ENCODE data around the gene KCNQ1.

The KCNQ1 gene

GRCh38 chr11:2396471-2396870 lies 48.3 kb upstream of the KCNQ1 start:
- TF ChIP-seq EZH2phosphoT487 (IDR thresholded peaks at IDR 0.05; ENCODE audit: borderline replicate concordance) (no peak), CTCF (conservative IDR thresholded peaks at IDR 0.05; ENCODE audit: low read length) (no peak)
- no peaks in the 10 kb centered on the region for H3K27me3 ChIP-seq (ENCODE audit: insufficient read depth, low read length, poor library complexity, severe bottlenecking)
- H3F3A ChIP-seq (ENCODE audit: low read depth), result no peaks in the 10 kb centered on the region
- H4K20me1 ChIP-seq (ENCODE audit: insufficient read depth, low read length, poor library complexity, severe bottlenecking), result peaks cover 19% of the 10 kb centered on the region
- no peaks in the 10 kb centered on the region for H3K9me3 ChIP-seq (ENCODE audit: insufficient read depth, low read depth, low read length)
- H3K9me2 ChIP-seq (replicated peaks; ENCODE audit: low read depth, low read length), result no peaks in the 10 kb centered on the region
- H3K4me2 ChIP-seq (ENCODE audit: low read depth, low read length, poor library complexity, severe bottlenecking), result no peak overlapping the region
- peaks cover 20% of the 10 kb centered on the region for H3K79me2 ChIP-seq (ENCODE audit: insufficient read depth, low read length)
- H3K9ac ChIP-seq (ENCODE audit: low read depth, low read length, poor library complexity, severe bottlenecking), result no peak overlapping the region
- peaks cover 50% of the 10 kb centered on the region; the same call in 1 of the 2 replicates for H3K36me3 ChIP-seq (ENCODE audit: insufficient read depth, low read length)
- no peak overlapping the region for H2AFZ ChIP-seq (ENCODE audit: low read length)
- no peak overlapping the region for H3K4me3 ChIP-seq (ENCODE audit: low read length, poor library complexity, severe bottlenecking)
- peaks cover 9% of the 10 kb centered on the region for H3K4me1 ChIP-seq (ENCODE audit: insufficient read depth, low read length, poor library complexity, severe bottlenecking)

GRCh38 chr11:2397005-2397404 lies 47.8 kb upstream of the KCNQ1 start:
- TF ChIP-seq CTCF (conservative IDR thresholded peaks at IDR 0.05; ENCODE audit: low read length), result no peak
- no peak for TF ChIP-seq EZH2phosphoT487 (IDR thresholded peaks at IDR 0.05; ENCODE audit: borderline replicate concordance)
- peaks cover 45% of the 10 kb centered on the region; the same call in 1 of the 2 replicates for H3K36me3 ChIP-seq (ENCODE audit: insufficient read depth, low read length)
- H2AFZ ChIP-seq (ENCODE audit: low read length), result no peak overlapping the region
- no peak overlapping the region for H3K9ac ChIP-seq (ENCODE audit: low read depth, low read length, poor library complexity, severe bottlenecking)
- no peaks in the 10 kb centered on the region for H3K27me3 ChIP-seq (ENCODE audit: insufficient read depth, low read length, poor library complexity, severe bottlenecking)
- peaks cover 23% of the 10 kb centered on the region for H4K20me1 ChIP-seq (ENCODE audit: insufficient read depth, low read length, poor library complexity, severe bottlenecking)
- H3K9me3 ChIP-seq (ENCODE audit: insufficient read depth, low read depth, low read length), result no peaks in the 10 kb centered on the region
- peaks cover 12% of the 10 kb centered on the region for H3K4me1 ChIP-seq (ENCODE audit: insufficient read depth, low read length, poor library complexity, severe bottlenecking)
- no peaks in the 10 kb centered on the region for H3F3A ChIP-seq (ENCODE audit: low read depth)
- no peak overlapping the region for H3K4me3 ChIP-seq (ENCODE audit: low read length, poor library complexity, severe bottlenecking)
- H3K79me2 ChIP-seq (ENCODE audit: insufficient read depth, low read length), result peaks cover 22% of the 10 kb centered on the region
- no peak overlapping the region for H3K4me2 ChIP-seq (ENCODE audit: low read depth, low read length, poor library complexity, severe bottlenecking)
- H3K9me2 ChIP-seq (replicated peaks; ENCODE audit: low read depth, low read length), result no peaks in the 10 kb centered on the region

GRCh38 chr11:2398664-2399355 lies 46.0 kb upstream of the KCNQ1 start:
- H3K36me3 ChIP-seq (ENCODE audit: insufficient read depth, low read length), result peaks cover 42% of the 10 kb centered on the region; the same call in 1 of the 2 replicates
- peak overlapping the region; percentile 93 for H3K9ac ChIP-seq (ENCODE audit: low read depth, low read length, poor library complexity, severe bottlenecking)
- H3K4me3 ChIP-seq (ENCODE audit: low read length, poor library complexity, severe bottlenecking), result peak overlapping the region; percentile 90
- TF ChIP-seq CTCF (conservative IDR thresholded peaks at IDR 0.05; ENCODE audit: low read length) (no peak), EZH2phosphoT487 (IDR thresholded peaks at IDR 0.05; ENCODE audit: borderline replicate concordance) (no peak)
- peaks cover 10% of the 10 kb centered on the region for H4K20me1 ChIP-seq (ENCODE audit: insufficient read depth, low read length, poor library complexity, severe bottlenecking)
- no peaks in the 10 kb centered on the region for H3K9me3 ChIP-seq (ENCODE audit: insufficient read depth, low read depth, low read length)
- H3K4me2 ChIP-seq (ENCODE audit: low read depth, low read length, poor library complexity, severe bottlenecking), result peak overlapping the region; percentile 86
- H2AFZ ChIP-seq (ENCODE audit: low read length), result no peak overlapping the region
- no peaks in the 10 kb centered on the region for H3K27me3 ChIP-seq (ENCODE audit: insufficient read depth, low read length, poor library complexity, severe bottlenecking)
- H3K4me1 ChIP-seq (ENCODE audit: insufficient read depth, low read length, poor library complexity, severe bottlenecking), result peaks cover 17% of the 10 kb centered on the region
- peaks cover 27% of the 10 kb centered on the region for H3K79me2 ChIP-seq (ENCODE audit: insufficient read depth, low read length)
- H3F3A ChIP-seq (ENCODE audit: low read depth), result no peaks in the 10 kb centered on the region
- no peaks in the 10 kb centered on the region for H3K9me2 ChIP-seq (replicated peaks; ENCODE audit: low read depth, low read length)

All from Loucy (cell line).